ENCODE data around the gene VPS45. TPM values are rescaled to one million over a fixed set of nuclear protein-coding genes. Genes with fewer than 3 reads are reported as not detected.

VPS45 gene
- total RNA-seq, 1 experiment from 2014 or later = 28.2 TPM

- Mint-ChIP-seq H3K9me3 (no peaks in the 10 kb centered on the region), H3K27me3 (ENCODE audit: low read depth) (peaks cover 23% of the 10 kb centered on the region), H3K36me3 (peaks cover 8% of the 10 kb centered on the region), H3K27ac (no peak overlapping the region; the same call in 1 of the 2 replicates), H3K4me3 (peak overlapping the region; percentile 84), H3K4me1 (peaks cover 30% of the 10 kb centered on the region)
- TF ChIP-seq ATF2 (CRISPR knock-in tag; IDR thresholded peaks at IDR 0.05; ENCODE audit: borderline replicate concordance, low read depth) (no peak), NFYB (CRISPR knock-in tag; conservative IDR thresholded peaks at IDR 0.05; ENCODE audit: low read depth) (no peak), ZNF532 (CRISPR knock-in tag; IDR thresholded peaks at IDR 0.05; ENCODE audit: borderline replicate concordance) (no peak), JAZF1 (CRISPR knock-in tag; IDR thresholded peaks at IDR 0.05) (no peak), TEAD1 (CRISPR knock-in tag; IDR thresholded peaks at IDR 0.05) (no peak), FOXP1 (CRISPR knock-in tag; IDR thresholded peaks at IDR 0.05; ENCODE audit: borderline replicate concordance) (no peak), FOXP4 (CRISPR knock-in tag; IDR thresholded peaks at IDR 0.05) (no peak), EMX1 (CRISPR knock-in tag; IDR thresholded peaks at IDR 0.05) (no peak), E2F5 (CRISPR knock-in tag; IDR thresholded peaks at IDR 0.05) (no peak), ATF6 (CRISPR knock-in tag; IDR thresholded peaks at IDR 0.05) (no peak), ETV6 (CRISPR knock-in tag; IDR thresholded peaks at IDR 0.05) (no peak), PRRX2 (CRISPR knock-in tag; IDR thresholded peaks at IDR 0.05) (no peak), ZNF219 (CRISPR knock-in tag; IDR thresholded peaks at IDR 0.05; ENCODE audit: borderline replicate concordance) (no peak), ZMAT4 (CRISPR knock-in tag; IDR thresholded peaks at IDR 0.05) (no peak)
- CTCF ChIA-PET = interaction anchor here (2.4 kb wide), 1 partner anchor 17 kb away, joined by 9 read pairs; no protein-coding TSS in a partner anchor
- DNase-seq (ENCODE audit: low spot score) = no peak
- peak; percentile 59 for ATAC-seq
- POLR2A ChIA-PET = interaction anchor here (2.2 kb wide), 1 partner anchor 14 kb away, joined by 16 read pairs; no protein-coding TSS in a partner anchor
Observed at GRCh38 chr1:150148837-150149270, 81.3 kb downstream of the VPS45 start.

Measured in WTC11 (cell line).